ENCODE data around the gene NRM. TPM values are rescaled to one million over a fixed set of nuclear protein-coding genes. Genes with fewer than 3 reads are reported as not detected.

Gene NRM
- total RNA-seq, 1 experiment from 2014 or later: 13.6 TPM

- no peak for ATAC-seq
- peaks cover 9 to 19% of the 10 kb centered on the region in 2 experiments; a peak in 3 of 4 replicates for H3K36me3 ChIP-seq (ENCODE audit: control insufficient read depth in 1 of 2, insufficient read depth in 2 of 2, low read length in 2 of 2)
- no TSS peak for BruUV-seq (replicated peaks)
- H4K20me1 ChIP-seq (ENCODE audit: insufficient read depth): no peaks in the 10 kb centered on the region
- RAD21 ChIA-PET (ENCODE audit: low non-redundant PET in 1 of 2, low total read pairs in 2 of 2, uncharacterized antibody in 2 of 2, unreplicated experiment in 2 of 2): no interaction called here
- DNase-seq (ENCODE audit: low read depth, low spot score): no peak
- POLR2A ChIA-PET: no interaction called here
- H3K27me3 ChIP-seq (ENCODE audit: insufficient read depth, low read length): no peaks in the 10 kb centered on the region
- H3K4me2 ChIP-seq (ENCODE audit: low read length): no peak overlapping the region
- CTCF ChIA-PET: interaction anchor here (1.3 kb wide), 1 partner anchor 54 kb away, joined by 6 read pairs; no protein-coding TSS in a partner anchor
- H3K9me2 ChIP-seq (ENCODE audit: insufficient read depth): no peaks in the 10 kb centered on the region
- no peak overlapping the region for H3K4me3 ChIP-seq (replicated peaks in 1 of 2; ENCODE audit: low read depth in 1 of 2, low read length in 2 of 2)
- H3K9me3 ChIP-seq (ENCODE audit: control insufficient read depth in 1 of 2, insufficient read depth in 1 of 2, low read depth in 1 of 2, low read length in 2 of 2): no peaks in the 10 kb centered on the region
- H3K27ac ChIP-seq (ENCODE audit: low read depth, low read length): no peak overlapping the region
- no peak for TF ChIP-seq ELF1 (IDR thresholded peaks at IDR 0.05; ENCODE audit: borderline replicate concordance, low read depth)
- no peak for TF ChIP-seq FOSL1 (IDR thresholded peaks at IDR 0.05; ENCODE audit: low read depth)
- TF ChIP-seq, protein P1, sequence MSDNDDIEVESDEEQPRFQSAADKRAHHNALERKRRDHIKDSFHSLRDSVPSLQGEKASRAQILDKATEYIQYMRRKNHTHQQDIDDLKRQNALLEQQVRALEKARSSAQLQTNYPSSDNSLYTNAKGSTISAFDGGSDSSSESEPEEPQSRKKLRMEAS (IDR thresholded peaks at IDR 0.05): no peak
- TF ChIP-seq EZH2 (IDR thresholded peaks at IDR 0.05): no peak
- no peak for TF ChIP-seq ZFX (IDR thresholded peaks at IDR 0.05)
- TF ChIP-seq JUND (IDR thresholded peaks at IDR 0.05): no peak
- no peak for TF ChIP-seq POLR2A (IDR thresholded peaks at IDR 0.05; ENCODE audit: borderline replicate concordance, extremely low read depth, insufficient read depth, insufficient read length)
- no peak for TF ChIP-seq SRF (IDR thresholded peaks at IDR 0.05; ENCODE audit: low read depth)
- TF ChIP-seq, protein P2, sequence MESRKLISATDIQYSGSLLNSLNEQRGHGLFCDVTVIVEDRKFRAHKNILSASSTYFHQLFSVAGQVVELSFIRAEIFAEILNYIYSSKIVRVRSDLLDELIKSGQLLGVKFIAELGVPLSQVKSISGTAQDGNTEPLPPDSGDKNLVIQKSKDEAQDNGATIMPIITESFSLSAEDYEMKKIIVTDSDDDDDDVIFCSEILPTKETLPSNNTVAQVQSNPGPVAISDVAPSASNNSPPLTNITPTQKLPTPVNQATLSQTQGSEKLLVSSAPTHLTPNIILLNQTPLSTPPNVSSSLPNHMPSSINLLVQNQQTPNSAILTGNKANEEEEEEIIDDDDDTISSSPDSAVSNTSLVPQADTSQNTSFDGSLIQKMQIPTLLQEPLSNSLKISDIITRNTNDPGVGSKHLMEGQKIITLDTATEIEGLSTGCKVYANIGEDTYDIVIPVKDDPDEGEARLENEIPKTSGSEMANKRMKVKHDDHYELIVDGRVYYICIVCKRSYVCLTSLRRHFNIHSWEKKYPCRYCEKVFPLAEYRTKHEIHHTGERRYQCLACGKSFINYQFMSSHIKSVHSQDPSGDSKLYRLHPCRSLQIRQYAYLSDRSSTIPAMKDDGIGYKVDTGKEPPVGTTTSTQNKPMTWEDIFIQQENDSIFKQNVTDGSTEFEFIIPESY (IDR thresholded peaks at IDR 0.05; ENCODE audit: extremely low read depth, insufficient replicate concordance, low read length): no peak
- no peak for TF ChIP-seq TCF7L2 (IDR thresholded peaks at IDR 0.05; ENCODE audit: borderline replicate concordance, extremely low read depth, insufficient read depth, insufficient read length)
- TF ChIP-seq, protein P3, sequence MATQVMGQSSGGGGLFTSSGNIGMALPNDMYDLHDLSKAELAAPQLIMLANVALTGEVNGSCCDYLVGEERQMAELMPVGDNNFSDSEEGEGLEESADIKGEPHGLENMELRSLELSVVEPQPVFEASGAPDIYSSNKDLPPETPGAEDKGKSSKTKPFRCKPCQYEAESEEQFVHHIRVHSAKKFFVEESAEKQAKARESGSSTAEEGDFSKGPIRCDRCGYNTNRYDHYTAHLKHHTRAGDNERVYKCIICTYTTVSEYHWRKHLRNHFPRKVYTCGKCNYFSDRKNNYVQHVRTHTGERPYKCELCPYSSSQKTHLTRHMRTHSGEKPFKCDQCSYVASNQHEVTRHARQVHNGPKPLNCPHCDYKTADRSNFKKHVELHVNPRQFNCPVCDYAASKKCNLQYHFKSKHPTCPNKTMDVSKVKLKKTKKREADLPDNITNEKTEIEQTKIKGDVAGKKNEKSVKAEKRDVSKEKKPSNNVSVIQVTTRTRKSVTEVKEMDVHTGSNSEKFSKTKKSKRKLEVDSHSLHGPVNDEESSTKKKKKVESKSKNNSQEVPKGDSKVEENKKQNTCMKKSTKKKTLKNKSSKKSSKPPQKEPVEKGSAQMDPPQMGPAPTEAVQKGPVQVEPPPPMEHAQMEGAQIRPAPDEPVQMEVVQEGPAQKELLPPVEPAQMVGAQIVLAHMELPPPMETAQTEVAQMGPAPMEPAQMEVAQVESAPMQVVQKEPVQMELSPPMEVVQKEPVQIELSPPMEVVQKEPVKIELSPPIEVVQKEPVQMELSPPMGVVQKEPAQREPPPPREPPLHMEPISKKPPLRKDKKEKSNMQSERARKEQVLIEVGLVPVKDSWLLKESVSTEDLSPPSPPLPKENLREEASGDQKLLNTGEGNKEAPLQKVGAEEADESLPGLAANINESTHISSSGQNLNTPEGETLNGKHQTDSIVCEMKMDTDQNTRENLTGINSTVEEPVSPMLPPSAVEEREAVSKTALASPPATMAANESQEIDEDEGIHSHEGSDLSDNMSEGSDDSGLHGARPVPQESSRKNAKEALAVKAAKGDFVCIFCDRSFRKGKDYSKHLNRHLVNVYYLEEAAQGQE (IDR thresholded peaks at IDR 0.05; ENCODE audit: low read depth): no peak
- no peak for TF ChIP-seq YY1 (IDR thresholded peaks at IDR 0.05; ENCODE audit: extremely low read depth, insufficient replicate concordance, low read depth, low read length)
- peaks cover under 1 to 24% of the 10 kb centered on the region in 2 experiments; a peak in 3 of 4 replicates for H3K4me1 ChIP-seq (ENCODE audit: control insufficient read depth in 1 of 2, insufficient read depth in 2 of 2, low read length in 2 of 2)
- no peak overlapping the region for H2AFZ ChIP-seq (ENCODE audit: low read depth, low read length, poor library complexity, severe bottlenecking)
- H3K79me2 ChIP-seq (ENCODE audit: insufficient read depth, low read length): peaks cover 23% of the 10 kb centered on the region
- intact Hi-C loops (cut with micrococcal nuclease): loop anchor here (5.0 kb wide), 1 partner anchor 136 kb away; no protein-coding TSS in a partner anchor
- no peak overlapping the region for H3K9ac ChIP-seq (ENCODE audit: low read length)
Measured at GRCh38 chr6:30676660-30677285, 14.0 kb downstream of the NRM start.
